HG03196 (cell line): ENCODE data around the gene HOXA1.

ENCODE experiments used
- ATAC-seq: cut with Tn5 transposase; IDR thresholded peaks from one replicate; pipeline ENCODE4 v1.9.1; 2021; ENCODE audit not compliant: unreplicated experiment

Gene HOXA1

GRCh38 chr7:27093184-27093895 is 2.5 kb downstream of the HOXA1 start:
- no peak for ATAC-seq

DNA sequence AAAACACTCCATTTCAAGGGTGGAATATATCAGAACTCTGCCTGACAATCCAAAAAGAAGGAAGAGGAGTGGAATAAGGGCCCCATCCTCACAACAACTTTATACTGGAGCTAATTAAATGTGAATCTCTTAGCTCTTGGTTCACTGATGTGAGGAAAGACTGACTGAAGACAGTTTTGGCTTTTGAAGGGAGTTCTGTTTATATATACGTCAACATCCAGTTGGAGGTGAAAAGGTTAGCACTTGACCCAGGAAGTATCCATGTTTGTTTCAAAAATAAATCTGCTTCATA is 3.0 kb downstream of the HOXA1 start:
- no peak for ATAC-seq

GRCh38 chr7:27091941-27092818 is 3.6 kb downstream of the HOXA1 start:
- no peak for ATAC-seq

- ATAC-seq = no peak
Measured at GRCh38 chr7:27091105-27091504, 4.7 kb downstream of the HOXA1 start.

GRCh38 chr7:27088002-27088922 is 7.5 kb downstream of the HOXA1 start:
- no peak for ATAC-seq

DNA sequence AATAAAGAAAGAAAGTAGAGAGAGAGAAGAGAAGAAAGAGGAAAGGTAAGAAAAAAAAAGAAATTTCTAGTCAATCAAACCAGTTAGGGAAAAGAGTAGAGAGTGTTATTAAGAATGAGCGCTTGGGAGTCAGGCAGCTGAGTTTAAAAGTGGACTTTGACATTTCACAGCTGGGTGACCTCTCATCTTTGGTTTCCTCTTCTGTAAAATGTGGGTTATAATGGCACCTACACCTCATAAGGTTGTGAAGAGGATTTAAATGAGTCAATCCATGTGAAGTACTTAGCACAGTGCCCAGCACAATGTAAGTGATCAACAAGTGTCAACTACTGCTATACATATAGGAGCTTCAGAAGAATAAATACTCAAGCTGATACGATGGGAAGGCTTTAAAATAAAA is 12.2 kb downstream of the HOXA1 start:
- no peak for ATAC-seq

GRCh38 chr7:27082171-27082570 is 13.6 kb downstream of the HOXA1 start:
- no peak for ATAC-seq

- no peak for ATAC-seq
Measured at GRCh38 chr7:27080844-27081436, 14.9 kb downstream of the HOXA1 start.

DNA sequence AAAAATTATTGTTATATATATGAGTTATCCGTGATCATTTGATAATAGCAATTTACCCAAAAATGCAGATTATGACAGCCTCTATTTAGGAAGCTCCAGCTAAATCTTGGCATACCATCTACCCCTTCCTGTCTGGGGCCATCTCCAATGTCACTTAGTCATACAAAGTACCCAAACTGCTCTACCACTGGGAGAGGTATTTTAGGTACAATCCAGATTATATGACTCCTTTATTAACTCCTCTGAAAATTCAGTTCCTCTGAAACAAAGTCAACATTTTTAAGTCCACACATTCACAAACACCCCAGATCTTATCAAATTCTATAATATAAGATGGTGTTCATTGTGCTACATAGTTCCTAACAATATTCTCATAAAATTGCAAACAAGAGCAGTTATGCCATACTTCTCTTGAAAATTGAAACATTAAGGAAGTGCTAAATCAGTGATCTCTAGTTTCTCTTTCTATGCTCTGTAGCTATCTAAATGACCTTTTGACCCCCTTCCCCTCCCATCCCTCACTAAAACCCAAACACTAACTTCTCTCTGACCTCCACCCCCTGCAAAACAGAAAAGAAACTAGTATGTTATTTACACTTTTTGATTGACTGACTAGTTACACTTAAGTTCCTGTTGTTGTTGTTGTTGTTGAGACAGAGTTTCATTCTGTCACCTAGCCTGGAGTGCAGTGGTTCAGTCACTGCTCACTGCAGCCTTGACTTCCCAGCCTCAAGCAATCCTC is 16.4 kb downstream of the HOXA1 start:
- ATAC-seq = no peak

GRCh38 chr7:27078616-27079233 is 17.1 kb downstream of the HOXA1 start:
- ATAC-seq = no peak

GRCh38 chr7:27073076-27073475 is 22.7 kb downstream of the HOXA1 start:
- no peak for ATAC-seq

- no peak for ATAC-seq
Measured at GRCh38 chr7:27071622-27072390, 24.0 kb downstream of the HOXA1 start.

DNA sequence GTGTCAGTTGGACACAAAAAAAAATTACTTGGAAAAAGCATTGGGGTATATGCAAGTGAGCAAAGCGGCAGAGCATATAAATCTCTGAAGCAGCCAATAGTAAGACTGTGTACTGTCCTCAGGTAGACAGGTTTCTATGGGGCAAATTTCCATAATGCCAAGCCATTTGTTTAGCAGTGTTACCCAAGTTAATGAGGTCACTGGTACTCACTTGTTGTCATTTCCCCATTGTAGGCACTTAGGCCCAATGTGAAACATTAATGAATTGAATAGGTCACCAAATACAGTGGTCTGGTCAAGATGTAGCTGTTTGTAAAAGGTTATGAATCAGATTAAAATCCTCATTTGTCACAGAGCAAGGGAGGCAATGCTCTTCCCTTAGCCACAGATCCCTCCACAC is 27.5 kb downstream of the HOXA1 start:
- no peak for ATAC-seq

DNA sequence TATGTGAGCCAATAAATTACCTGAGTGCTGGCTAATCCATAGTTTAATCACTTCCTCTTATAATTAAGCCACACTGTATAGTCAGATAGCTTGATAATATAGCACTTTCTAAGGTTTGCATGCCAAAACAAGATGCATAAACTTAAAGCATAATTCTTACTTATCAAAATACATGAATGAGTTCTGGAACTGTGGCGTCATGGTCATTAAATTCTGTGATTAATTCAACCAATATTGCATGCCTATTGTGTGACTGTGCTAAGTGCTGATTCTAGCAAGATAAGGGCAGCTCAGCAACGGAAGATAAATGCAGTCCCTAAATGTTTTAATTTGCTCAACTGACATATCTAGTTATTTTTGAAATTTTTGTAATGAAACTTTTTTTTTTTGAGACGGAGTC is 29.7 kb downstream of the HOXA1 start:
- no peak for ATAC-seq

- ATAC-seq = no peak
Measured at GRCh38 chr7:27065709-27066108, 30.1 kb downstream of the HOXA1 start.

- no peak for ATAC-seq
Measured at GRCh38 chr7:27064661-27065060, 31.1 kb downstream of the HOXA1 start.

DNA sequence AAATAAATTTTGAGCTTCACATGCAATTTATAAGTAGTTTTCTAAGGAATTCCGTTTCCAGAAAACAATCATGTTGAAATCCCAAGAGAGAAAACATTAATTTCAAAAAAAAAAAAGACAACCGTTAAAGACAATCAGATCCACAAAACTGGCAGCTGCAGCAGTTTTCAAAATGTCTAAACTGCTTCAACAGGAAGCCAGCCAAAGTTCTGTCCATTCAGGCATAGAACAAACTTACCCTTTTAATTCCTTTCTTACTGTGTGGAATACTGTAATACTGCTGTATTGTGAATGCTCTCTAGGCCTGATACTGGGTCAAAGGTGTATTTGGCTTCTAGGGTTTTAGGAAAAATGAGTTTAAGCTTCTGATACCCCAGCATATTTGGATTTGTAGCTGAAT is 31.6 kb downstream of the HOXA1 start:
- ATAC-seq = no peak

DNA sequence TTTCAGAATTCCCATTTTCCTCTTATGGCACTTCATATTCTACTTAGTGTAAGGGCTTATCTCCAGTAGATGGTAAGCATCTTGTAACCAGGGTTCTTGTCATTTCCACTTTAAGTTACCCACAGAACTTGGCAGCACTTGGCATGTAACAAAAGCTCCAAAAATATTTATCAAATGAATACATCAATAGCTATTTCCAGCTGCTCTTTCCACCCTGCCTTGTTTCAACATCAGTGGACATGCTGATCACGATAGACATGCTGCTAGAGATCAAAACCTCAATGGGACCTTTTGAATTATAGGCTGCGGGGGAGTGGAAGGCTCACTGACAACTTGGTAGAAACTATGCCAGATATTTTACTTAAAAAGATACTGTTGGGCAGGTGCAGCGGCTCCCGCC is 32.9 kb downstream of the HOXA1 start:
- no peak for ATAC-seq

DNA sequence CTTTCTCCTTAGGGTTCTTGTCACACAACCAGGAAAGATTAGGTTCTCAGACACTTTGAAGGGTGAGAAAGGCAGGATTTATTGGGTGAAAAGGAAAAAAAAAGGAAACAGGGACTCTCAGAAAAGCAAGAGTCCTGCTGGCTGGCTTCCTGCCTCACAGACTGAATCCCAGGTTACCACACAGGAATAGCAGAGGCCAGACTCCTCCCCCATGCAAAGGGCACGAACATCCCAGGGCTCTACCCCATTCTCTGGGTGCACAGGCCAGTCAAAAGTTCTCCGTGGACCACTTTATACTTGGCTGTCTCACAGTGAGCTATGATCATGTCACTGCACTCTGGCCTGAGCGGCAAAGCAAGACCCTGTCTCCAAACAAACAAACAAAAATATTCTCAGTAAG is 42.6 kb downstream of the HOXA1 start:
- ATAC-seq = no peak
